CD4-positive, alpha-beta T cell (primary cell): ENCODE results near the gene KCNK3. TPM values are rescaled to one million over a fixed set of nuclear protein-coding genes. Genes with fewer than 3 reads are reported as not detected.

ENCODE experiments used
- ATAC-seq: fragments of 200-7000 bp; cut with Tn5 transposase; one replicate; pipeline ENCODE4 v1.10.0; 2022; ENCODE audit warnings: mild to moderate bottlenecking; ENCODE audit not compliant: poor library complexity
- CTCF ChIA-PET: fragments of 350-600 bp; sonication (Branson Sonifier 250); formaldehyde crosslinking; loops from one replicate; lab custom pipeline; 2021; ENCODE audit warnings: antibody characterized with exemption, inconsistent platforms; lab: Charles Lee
- POLR2A ChIA-PET: fragments of 350-600 bp; sonication (Branson Sonifier 250); formaldehyde crosslinking; loops from one replicate; lab custom pipeline; 2021; ENCODE audit warnings: antibody characterized with exemption, inconsistent platforms; lab: Charles Lee
- DNase-seq, 14 experiments: peaks; one replicate each; pipeline ENCODE4 v3.0.0-alpha.2; 2013 to 2020; ENCODE audit warnings: mixed read lengths in 2 of 14
- H3K27ac ChIP-seq, 2 donors: one replicate each; pipeline versions ENCODE4 v1.5.1 to v1.7.0; 2013; ENCODE audit warnings: low read length in 2 of 2, low read depth in 1 of 2, mild to moderate bottlenecking in 1 of 2
- H3K27me3 ChIP-seq, 2 experiments: 1 replicate in 1 of 2; 2 replicates in 1 of 2; pipeline versions ENCODE4 v1.6.1 to v1.7.0; 2013; ENCODE audit warnings: low read length in 2 of 2, control low read depth in 1 of 2, mild to moderate bottlenecking in 1 of 2, moderate library complexity in 1 of 2; ENCODE audit not compliant: insufficient read depth in 2 of 2, control insufficient read depth in 1 of 2
- H3K36me3 ChIP-seq: one replicate; pipeline ENCODE4 v1.6.1; 2013; ENCODE audit warnings: low read length, control low read depth; ENCODE audit not compliant: insufficient read depth
- H3K4me1 ChIP-seq: one replicate; pipeline ENCODE4 v1.6.1; 2013; ENCODE audit warnings: low read length, control low read depth; ENCODE audit not compliant: insufficient read depth
- H3K4me3 ChIP-seq: one replicate; pipeline ENCODE4 v1.5.1; 2013; ENCODE audit warnings: mild to moderate bottlenecking, low read length, moderate library complexity
- H3K9me3 ChIP-seq, 2 experiments: 1 replicate in 1 of 2; 2 replicates in 1 of 2; pipeline versions ENCODE4 v1.6.1 to v1.7.0; 2013; ENCODE audit warnings: low read length in 2 of 2, mild to moderate bottlenecking in 2 of 2, control low read depth in 1 of 2, moderate library complexity in 1 of 2; ENCODE audit not compliant: control insufficient read depth in 1 of 2, insufficient read depth in 1 of 2
- H3K27ac Mint-ChIP-seq: one replicate; pipeline ENCODE4 v1.8.0; 2020; ENCODE audit warnings: mixed read lengths
- H3K27me3 Mint-ChIP-seq: one replicate; pipeline ENCODE4 v1.8.0; 2021; ENCODE audit warnings: mixed read lengths
- H3K36me3 Mint-ChIP-seq: one replicate; pipeline ENCODE4 v1.8.0; 2021; ENCODE audit warnings: low read depth, mixed read lengths
- H3K4me1 Mint-ChIP-seq: one replicate; pipeline ENCODE4 v1.8.0; 2021; ENCODE audit warnings: low read depth, mixed read lengths
- H3K4me3 Mint-ChIP-seq: one replicate; pipeline ENCODE4 v1.8.0; 2020; ENCODE audit warnings: mild to moderate bottlenecking, mixed read lengths
- H3K9me3 Mint-ChIP-seq: one replicate; pipeline ENCODE4 v1.8.0; 2020; ENCODE audit warnings: mixed read lengths
- CTCF ChIP-seq: fragments of 200-600 bp; IDR thresholded peaks from one replicate; pipeline ENCODE4 v1.8.0; 2022; ENCODE audit warnings: antibody characterized with exemption, mild to moderate bottlenecking
- intact Hi-C, 2 experiments: fragments of 100-400 bp; cut with DNase I in 1 of 2; cut with micrococcal nuclease in 1 of 2; formaldehyde crosslinking; loops; one replicate each; pipeline versions ENCODE4 v1.15.1 to v1.9.0; 2023 to 2025; cut with DNase I, micrococcal nuclease
- total RNA-seq, 174 experiments: library from RNA in 2 of 174; stranded (reverse) in 2 of 174; gene quantifications; one replicate each; pipeline ENCODE4 v1.2.3 and lab custom pipeline; 2021 to 2026

KCNK3 gene
- total RNA-seq, 2 experiments from 2014 or later = not detected

- no peak for DNase-seq
- H3K27ac ChIP-seq = no peak overlapping the region
- peaks cover 67% of the 10 kb centered on the region for H3K4me1 Mint-ChIP-seq
- ATAC-seq = no peak
- intact Hi-C loops = loop anchor here in 1 of 2 experiments (10.0 kb wide), 1 partner anchor 1128 kb away; the partner anchor contains the start of genes BABAM2 and RBKS
- no peaks in the 10 kb centered on the region for H3K9me3 ChIP-seq
- H3K4me3 Mint-ChIP-seq = peak overlapping the region; percentile 81
- H3K36me3 Mint-ChIP-seq = peaks cover 16% of the 10 kb centered on the region
- POLR2A ChIA-PET = no interaction called here
- peaks cover 7% of the 10 kb centered on the region for H3K36me3 ChIP-seq
- H3K9me3 Mint-ChIP-seq = no peaks in the 10 kb centered on the region
- no peak overlapping the region for H3K4me3 ChIP-seq
- no peaks in the 10 kb centered on the region for H3K27me3 Mint-ChIP-seq
- H3K4me1 ChIP-seq = peaks cover 74% of the 10 kb centered on the region
- CTCF ChIA-PET = no interaction called here
- no peaks in the 10 kb centered on the region for H3K27me3 ChIP-seq
- no peak for TF ChIP-seq CTCF
- peak overlapping the region; percentile 81 for H3K27ac Mint-ChIP-seq
Measured at GRCh38 chr2:26767129-26767528, 74.6 kb downstream of the KCNK3 start.

DNA sequence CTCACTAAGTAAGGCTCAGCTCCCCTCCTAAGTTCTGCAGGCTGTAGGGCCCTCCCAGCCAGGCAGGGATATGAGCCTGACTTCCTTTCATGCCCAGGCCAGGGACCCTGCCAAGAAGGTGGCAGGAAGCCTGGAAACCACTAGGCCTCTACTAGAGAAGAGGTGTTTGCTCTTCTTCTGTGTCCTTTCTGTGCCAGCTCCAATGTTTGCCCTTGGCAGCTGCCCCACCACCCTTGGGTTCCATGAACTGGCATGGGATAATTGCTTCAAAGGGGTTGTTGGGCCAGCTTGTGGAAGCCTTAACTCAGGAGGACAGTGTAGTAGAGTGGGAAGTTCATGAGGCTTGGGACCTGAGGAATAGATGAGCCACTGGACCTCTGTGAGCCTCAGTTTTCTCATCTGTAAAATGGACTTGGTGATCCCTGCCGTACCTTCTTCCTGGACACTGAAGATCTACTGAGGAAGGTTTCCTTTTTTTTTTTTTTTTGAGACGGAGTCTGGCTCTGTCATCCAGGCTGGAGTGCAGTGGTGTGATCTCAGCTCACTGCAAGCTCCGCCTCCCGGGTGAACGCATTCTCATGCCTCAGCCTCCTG, 75.5 kb downstream of the KCNK3 start:
- H3K27ac Mint-ChIP-seq = peak overlapping the region; percentile 81
- TF ChIP-seq CTCF = no peak
- H3K9me3 Mint-ChIP-seq = no peaks in the 10 kb centered on the region
- H3K27me3 Mint-ChIP-seq = no peaks in the 10 kb centered on the region
- Histone ChIP-seq H3K36me3 (peaks cover 7% of the 10 kb centered on the region), H3K4me3 (no peak overlapping the region), H3K9me3 (no peaks in the 10 kb centered on the region), H3K4me1 (peaks cover 82% of the 10 kb centered on the region), H3K27me3 (no peaks in the 10 kb centered on the region), H3K27ac (no peak overlapping the region)
- no peak overlapping the region for H3K4me3 Mint-ChIP-seq
- POLR2A ChIA-PET = no interaction called here
- ATAC-seq (no peak), DNase-seq (no peak)
- CTCF ChIA-PET = no interaction called here
- peaks cover 25% of the 10 kb centered on the region for H3K36me3 Mint-ChIP-seq
- H3K4me1 Mint-ChIP-seq = peaks cover 76% of the 10 kb centered on the region
- intact Hi-C loops = loop anchor here in 1 of 2 experiments (10.0 kb wide), 1 partner anchor 1127 kb away; the partner anchor contains the start of genes BABAM2 and RBKS

- H3K4me3 ChIP-seq = no peak overlapping the region
- H3K27me3 ChIP-seq = no peaks in the 10 kb centered on the region
- DNase-seq (no peak), ATAC-seq (no peak)
- CTCF ChIA-PET = no interaction called here
- POLR2A ChIA-PET = no interaction called here
- H3K27ac Mint-ChIP-seq = peak overlapping the region; percentile 92
- H3K27ac ChIP-seq = peak overlapping the region in 1 of 2 donors; percentile 13
- peaks cover 77% of the 10 kb centered on the region for H3K4me1 Mint-ChIP-seq
- no peak for TF ChIP-seq CTCF
- no peaks in the 10 kb centered on the region for H3K27me3 Mint-ChIP-seq
- H3K4me3 Mint-ChIP-seq = no peak overlapping the region
- intact Hi-C loops = loop anchor here in 1 of 2 experiments (10.0 kb wide), 1 partner anchor 1126 kb away; the partner anchor contains the start of genes BABAM2 and RBKS
- H3K36me3 ChIP-seq = peaks cover 7% of the 10 kb centered on the region
- H3K4me1 ChIP-seq = peaks cover 76% of the 10 kb centered on the region
- no peaks in the 10 kb centered on the region for H3K9me3 ChIP-seq
- no peaks in the 10 kb centered on the region for H3K9me3 Mint-ChIP-seq
- peaks cover 23% of the 10 kb centered on the region for H3K36me3 Mint-ChIP-seq
Measured at GRCh38 chr2:26768759-26769088, 76.2 kb downstream of the KCNK3 start.
